ENCODE results near the gene FAM193A. TPM values are rescaled to one million over a fixed set of nuclear protein-coding genes. Genes with fewer than 3 reads are reported as not detected.

Gene FAM193A, protein sequence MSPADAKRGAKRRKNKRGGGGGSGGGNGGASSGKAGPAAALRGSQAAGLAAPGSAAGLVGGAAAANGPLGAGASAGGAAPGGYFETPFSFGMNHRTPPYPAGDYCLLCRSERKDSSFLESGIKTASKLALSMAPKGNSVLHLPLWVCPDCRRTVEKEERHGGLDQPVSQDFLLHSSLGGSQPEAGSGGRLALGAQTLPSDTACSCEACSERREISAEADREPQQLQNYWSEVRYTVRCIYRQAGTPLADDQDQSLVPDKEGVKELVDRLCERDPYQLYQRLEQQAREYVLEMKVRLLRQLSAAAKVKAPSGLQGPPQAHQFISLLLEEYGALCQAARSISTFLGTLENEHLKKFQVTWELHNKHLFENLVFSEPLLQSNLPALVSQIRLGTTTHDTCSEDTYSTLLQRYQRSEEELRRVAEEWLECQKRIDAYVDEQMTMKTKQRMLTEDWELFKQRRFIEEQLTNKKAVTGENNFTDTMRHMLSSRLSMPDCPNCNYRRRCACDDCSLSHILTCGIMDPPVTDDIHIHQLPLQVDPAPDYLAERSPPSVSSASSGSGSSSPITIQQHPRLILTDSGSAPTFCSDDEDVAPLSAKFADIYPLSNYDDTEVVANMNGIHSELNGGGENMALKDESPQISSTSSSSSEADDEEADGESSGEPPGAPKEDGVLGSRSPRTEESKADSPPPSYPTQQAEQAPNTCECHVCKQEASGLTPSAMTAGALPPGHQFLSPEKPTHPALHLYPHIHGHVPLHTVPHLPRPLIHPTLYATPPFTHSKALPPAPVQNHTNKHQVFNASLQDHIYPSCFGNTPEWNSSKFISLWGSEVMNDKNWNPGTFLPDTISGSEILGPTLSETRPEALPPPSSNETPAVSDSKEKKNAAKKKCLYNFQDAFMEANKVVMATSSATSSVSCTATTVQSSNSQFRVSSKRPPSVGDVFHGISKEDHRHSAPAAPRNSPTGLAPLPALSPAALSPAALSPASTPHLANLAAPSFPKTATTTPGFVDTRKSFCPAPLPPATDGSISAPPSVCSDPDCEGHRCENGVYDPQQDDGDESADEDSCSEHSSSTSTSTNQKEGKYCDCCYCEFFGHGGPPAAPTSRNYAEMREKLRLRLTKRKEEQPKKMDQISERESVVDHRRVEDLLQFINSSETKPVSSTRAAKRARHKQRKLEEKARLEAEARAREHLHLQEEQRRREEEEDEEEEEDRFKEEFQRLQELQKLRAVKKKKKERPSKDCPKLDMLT (N-terminal part only)
- 24.7 and 26.6 TPM in 2 replicates for total RNA-seq

GRCh38 chr4:2536193-2537010 lies at the start of gene FAM193A:
Gene FAM193A, plus strand, starts transcription at chr4:2536647. Its CDS starts 269 bp downstream, at chr4:2536916.

DNA sequence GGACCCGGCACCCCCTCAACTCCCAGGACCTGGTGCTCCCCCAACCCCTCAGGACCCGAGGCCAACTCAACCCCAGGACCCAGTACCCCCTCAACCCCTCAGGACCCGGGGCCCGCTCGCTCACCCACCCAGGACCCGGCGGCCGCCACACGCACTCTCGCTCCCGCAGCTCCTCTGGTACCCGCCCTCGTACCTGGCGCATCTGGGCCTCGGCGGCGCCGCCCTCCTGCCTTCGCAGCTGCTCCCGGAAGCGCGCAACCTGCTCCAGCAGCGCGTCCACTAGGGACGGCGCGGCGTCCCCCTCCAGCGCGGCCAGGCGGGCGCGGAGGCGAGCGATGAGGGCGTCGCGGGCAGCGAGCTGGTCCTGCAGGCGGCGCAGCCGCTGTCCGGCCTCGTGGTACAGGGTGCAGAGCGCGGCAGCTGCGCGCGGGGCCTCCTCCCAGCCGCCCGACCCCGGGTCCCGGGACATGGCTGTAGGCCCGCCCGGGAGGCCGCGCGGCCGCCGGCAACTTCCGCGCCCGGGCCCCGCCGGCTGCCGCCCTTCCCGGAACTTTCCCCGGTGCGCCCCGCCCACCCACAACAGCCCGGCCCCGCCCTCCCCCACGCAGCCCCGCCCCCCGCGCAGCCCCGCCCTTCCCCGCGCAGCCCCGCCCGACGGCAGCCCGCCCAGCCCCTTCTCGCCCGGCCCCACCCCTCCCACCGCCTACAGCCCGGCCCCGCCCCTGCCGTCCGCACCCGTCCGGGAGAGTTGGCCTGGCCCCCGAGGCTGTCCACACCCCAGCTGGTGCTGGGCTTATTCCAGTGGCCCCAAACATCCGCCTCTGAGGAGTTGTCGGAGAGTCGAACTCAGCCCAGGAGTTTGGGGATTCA lies 219.6 kb downstream of the FAM193A start, which contains the start of gene TNIP2:
TNIP2 (minus strand) TSS at position 516 of the 870 bp plus-strand sequence; CDS start at position 469, 47 bp downstream.

Small RNA genes within 50 kb of the gene (small RNA-seq; reads per million reads assigned to genes)
- gene CR545473.1 (not detected), gene RF00019 (not detected)

Other genes with a start within 250 kb of the FAM193A start
- 7.2 and 11.5 TPM in 2 replicates for gene ZFYVE28, start 118.0 kb upstream of the FAM193A start, total RNA-seq
- gene CFAP99, start 117.7 kb upstream of the FAM193A start, total RNA-seq: not detected in 2 replicates
- gene RNF4, start 67.5 kb upstream of the FAM193A start, total RNA-seq: 103 and 122 TPM in 2 replicates
- 62.5 and 63.4 TPM in 2 replicates for gene TNIP2, start 219.7 kb downstream of the FAM193A start, total RNA-seq

Measured in thoracic aorta endothelial cell (primary cell).